Measurements from ENCODE around the gene TAF7.

GRCh38 chr5:141362719-141363118 lies 42.1 kb upstream of the TAF7 start:
- TF ChIP-seq CTCF (IDR thresholded peaks at IDR 0.05 in 2 of 3, conservative IDR thresholded peaks at IDR 0.05 in 1 of 3; ENCODE audit: insufficient read depth in 2 of 3, low read depth in 1 of 3, low read length in 3 of 3) (no peak), ZNF507 (tag; conservative IDR thresholded peaks at IDR 0.05) (no peak), KAT7 (CRISPR knock-in tag; IDR thresholded peaks at IDR 0.05; ENCODE audit: borderline replicate concordance) (no peak), CHD7 (IDR thresholded peaks at IDR 0.05; ENCODE audit: low read depth, low read length) (no peak), POLR2AphosphoS5 (IDR thresholded peaks at IDR 0.05; ENCODE audit: control insufficient read depth, insufficient read depth, low read depth, low read length) (no peak), KAT8 (IDR thresholded peaks at IDR 0.05; ENCODE audit: low read depth) (no peak), NFE2 (IDR thresholded peaks at IDR 0.05; ENCODE audit: low read depth) (no peak), GMEB1 (CRISPR knock-in tag; IDR thresholded peaks at IDR 0.05) (no peak), ZNF76 (CRISPR knock-in tag; IDR thresholded peaks at IDR 0.05; ENCODE audit: borderline replicate concordance) (no peak), KLF1 (tag; IDR thresholded peaks at IDR 0.05) (no peak), ZNF184 (CRISPR knock-in tag; IDR thresholded peaks at IDR 0.05) (no peak), ZNF263 (CRISPR knock-in tag; IDR thresholded peaks at IDR 0.05; ENCODE audit: borderline replicate concordance) (no peak), ZFP91 (CRISPR knock-in tag; IDR thresholded peaks at IDR 0.05) (no peak), NFE2L1 (tag; IDR thresholded peaks at IDR 0.05; ENCODE audit: borderline replicate concordance, low read depth) (no peak)
